GM19324 (cell line): Measurements from ENCODE around the gene PTGFRN.

ENCODE experiments used
- ATAC-seq: cut with Tn5 transposase; IDR thresholded peaks from one replicate; pipeline ENCODE4 v1.9.1; 2021; ENCODE audit warnings: mild to moderate bottlenecking, moderate library complexity; ENCODE audit not compliant: unreplicated experiment, low FRiP score

Gene PTGFRN

GRCh38 chr1:116991918-116992317 lies 82.2 kb downstream of the PTGFRN start:
- no peak for ATAC-seq

DNA sequence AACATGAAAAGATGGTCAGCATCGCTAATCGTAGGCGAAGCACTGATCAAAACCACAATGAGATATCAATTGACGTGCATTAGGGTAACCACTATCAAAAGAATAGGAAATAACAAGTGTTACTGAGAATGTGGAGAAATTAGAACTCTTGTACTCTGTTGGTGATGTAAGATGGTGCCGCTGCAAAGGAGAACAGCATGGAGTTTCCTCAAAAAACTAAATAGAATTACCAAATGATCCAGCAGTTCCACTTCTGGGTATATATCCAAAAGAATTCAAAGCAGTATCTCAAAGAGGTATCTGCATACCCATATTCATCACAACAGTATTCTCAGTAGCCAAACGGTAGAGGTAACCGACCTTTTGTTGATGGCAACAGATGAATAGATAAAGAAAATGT lies 83.6 kb downstream of the PTGFRN start:
- ATAC-seq: no peak

- ATAC-seq: no peak
These were observed 84.7 kb downstream of the PTGFRN start for GRCh38 chr1:116994411-116994810.

GRCh38 chr1:116997066-116997465 lies 87.3 kb downstream of the PTGFRN start:
- ATAC-seq: no peak

GRCh38 chr1:116997636-116998035 lies 87.9 kb downstream of the PTGFRN start:
- ATAC-seq: no peak

DNA sequence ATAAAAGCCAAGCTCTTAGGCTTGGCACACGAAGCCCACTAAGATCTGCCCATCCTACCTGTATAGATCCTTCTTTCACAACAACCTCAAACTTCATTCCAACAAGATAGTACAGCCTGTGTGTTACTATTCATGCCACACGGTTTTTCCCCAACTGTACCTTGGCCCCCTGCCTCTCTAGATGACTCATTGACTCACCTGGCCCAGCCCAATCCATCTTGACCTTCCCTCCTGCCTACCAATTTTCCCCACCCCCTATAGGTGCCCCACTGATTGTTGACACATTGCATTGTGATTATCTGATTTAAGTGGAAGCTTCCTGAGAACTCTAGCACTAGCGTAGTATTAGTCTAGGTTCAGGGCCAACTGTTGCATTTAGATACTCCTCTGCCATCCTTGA lies 89.9 kb downstream of the PTGFRN start:
- ATAC-seq: no peak

GRCh38 chr1:117000142-117000541 lies 90.4 kb downstream of the PTGFRN start:
- no peak for ATAC-seq

GRCh38 chr1:117001254-117001927 lies 91.7 kb downstream of the PTGFRN start, which contains the start of gene CD101:
Gene CD101, plus strand, starts transcription at chr1:117001760. Its CDS starts 58 bp downstream, at chr1:117001818.
- ATAC-seq: peak; percentile 78

DNA sequence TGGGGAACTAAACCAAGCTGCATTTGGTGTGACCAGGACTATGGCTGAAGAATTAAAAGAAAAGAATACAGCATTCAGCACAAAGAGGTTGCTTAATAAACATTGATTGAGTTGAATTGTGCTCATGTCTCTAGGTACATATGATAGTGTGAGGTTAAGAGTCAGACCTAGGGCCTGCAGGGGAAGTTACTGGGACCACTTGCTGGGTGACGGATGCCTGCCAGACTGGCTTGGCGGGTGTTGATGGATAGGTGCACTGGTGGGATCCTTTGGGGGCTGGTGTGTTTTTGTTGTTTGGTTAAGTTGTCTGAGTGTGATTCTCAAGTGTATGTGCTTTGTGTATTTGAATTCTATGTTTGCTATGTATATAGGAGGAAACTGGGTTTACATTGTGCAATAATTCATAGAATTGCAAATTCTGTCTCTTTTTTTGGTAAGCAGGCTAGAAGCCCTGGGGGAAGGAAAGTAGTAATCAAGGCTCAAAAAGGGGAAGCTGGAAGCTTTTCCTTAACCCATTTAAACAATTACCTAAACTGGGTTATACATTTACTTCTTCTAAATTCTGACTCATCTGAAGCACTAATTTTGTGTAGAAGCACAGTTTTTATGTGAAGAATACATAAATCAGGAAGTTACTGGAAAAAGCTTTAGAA lies 93.6 kb downstream of the PTGFRN start:
- no peak for ATAC-seq

- no peak for ATAC-seq
These were observed 98.0 kb downstream of the PTGFRN start for GRCh38 chr1:117007719-117008013.

DNA sequence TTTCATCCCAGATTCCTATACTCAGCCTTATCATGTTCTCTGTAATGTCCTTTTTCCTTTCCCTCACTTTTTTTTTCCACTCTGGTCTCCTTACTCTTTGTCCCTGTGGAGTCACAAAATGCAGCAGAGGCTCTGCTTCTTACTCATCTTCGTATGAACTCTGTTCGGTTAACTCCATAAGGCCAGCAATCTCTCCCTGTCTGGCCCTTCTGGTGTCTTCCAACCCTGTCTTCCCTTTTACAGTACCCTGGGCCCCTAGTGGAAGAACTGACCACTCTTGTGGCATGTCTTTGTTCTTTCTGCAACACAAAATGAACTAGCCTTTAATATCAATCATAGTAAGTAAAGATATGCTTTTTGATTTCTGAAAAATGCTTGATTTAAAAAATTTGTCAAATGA lies 98.9 kb downstream of the PTGFRN start:
- no peak for ATAC-seq

DNA sequence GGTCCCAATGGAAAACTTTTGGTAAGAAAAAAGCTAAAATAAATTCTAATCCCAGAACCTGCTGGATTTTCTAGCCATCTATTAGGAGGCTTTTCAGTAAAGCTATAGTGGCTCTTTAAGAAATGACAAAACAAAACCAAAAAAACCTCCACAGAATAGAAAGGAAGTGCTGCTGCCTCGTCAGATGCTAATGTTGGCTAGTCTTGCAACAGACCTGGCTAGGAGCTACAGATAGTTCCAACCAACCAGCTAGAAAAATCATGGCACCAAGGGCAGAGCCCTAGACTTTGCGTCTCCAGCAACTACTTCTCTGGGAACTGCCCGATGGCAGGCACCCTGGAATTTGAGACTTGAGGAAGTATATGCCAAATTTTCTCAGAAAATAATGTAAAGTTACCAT lies 99.4 kb downstream of the PTGFRN start:
- ATAC-seq: no peak

GRCh38 chr1:117010310-117010969 lies 100.7 kb downstream of the PTGFRN start:
- no peak for ATAC-seq

GRCh38 chr1:117011334-117011733 lies 101.6 kb downstream of the PTGFRN start:
- ATAC-seq: no peak

DNA sequence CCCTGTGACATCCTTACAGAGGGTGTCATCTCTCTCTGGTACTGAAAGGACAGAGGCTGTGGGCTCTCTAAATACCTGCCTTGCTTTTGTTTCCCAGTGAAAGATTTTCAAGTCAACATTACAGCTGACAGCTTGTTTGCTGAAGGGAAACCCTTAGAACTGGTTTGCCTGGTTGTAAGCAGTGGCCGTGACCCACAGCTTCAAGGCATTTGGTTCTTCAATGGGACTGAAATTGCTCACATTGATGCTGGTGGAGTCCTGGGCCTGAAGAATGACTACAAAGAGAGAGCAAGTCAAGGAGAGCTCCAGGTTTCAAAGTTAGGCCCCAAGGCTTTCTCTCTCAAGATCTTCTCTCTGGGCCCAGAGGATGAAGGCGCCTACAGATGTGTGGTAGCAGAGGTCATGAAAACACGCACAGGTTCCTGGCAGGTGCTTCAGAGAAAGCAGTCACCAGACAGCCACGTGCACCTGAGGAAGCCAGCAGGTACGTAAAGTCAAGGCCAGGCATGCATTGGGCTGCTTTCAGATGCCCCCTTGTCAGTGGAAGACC lies 103.7 kb downstream of the PTGFRN start:
- no peak for ATAC-seq

DNA sequence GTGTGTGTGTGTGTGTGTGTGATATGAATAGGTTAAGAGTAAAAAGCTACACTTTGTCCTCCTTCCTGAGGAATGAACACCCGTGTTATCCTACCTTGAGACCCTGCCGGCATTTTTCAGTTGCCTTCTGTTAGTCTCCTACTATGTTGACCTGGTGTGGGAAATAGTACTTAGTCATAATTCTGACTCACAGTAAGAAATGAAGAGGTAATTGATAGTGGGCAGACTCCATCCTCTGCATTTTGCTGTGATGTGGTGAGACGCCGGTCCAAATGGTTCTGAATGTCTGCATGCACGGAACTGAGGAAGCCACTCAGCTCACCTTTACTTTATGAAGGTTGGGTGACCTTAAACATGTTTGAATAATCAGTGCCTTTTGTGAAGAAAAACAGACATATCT lies 104.5 kb downstream of the PTGFRN start:
- no peak for ATAC-seq

- ATAC-seq: no peak
These were observed 106.0 kb downstream of the PTGFRN start for GRCh38 chr1:117015724-117016123.

GRCh38 chr1:117017062-117017461 lies 107.3 kb downstream of the PTGFRN start:
- no peak for ATAC-seq

DNA sequence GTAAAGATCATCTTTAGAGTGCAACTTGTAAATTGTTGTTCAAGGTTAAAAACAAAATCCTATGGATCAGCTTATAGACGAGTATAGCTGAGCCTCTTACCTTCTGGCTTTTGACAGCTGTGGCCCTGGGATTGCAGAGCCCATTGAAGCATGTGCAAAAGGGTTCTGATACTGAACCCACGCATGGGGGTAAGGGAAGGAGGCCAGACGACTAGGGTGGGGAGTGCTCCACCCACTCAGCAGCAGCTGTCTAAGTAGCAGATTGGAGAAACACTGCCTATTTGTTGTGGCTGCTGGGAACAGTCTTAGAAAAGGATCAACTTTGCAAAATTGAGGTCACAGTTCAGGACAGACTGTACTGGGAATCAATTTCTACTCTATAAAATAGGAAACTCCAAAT lies 107.9 kb downstream of the PTGFRN start:
- no peak for ATAC-seq

- no peak for ATAC-seq
These were observed 110.9 kb downstream of the PTGFRN start for GRCh38 chr1:117020526-117021156.

- no peak for ATAC-seq
These were observed 112.4 kb downstream of the PTGFRN start for GRCh38 chr1:117022114-117022513.
